K562 (cell line): ENCODE data around the gene NEURL1. TPM values are rescaled to one million over a fixed set of nuclear protein-coding genes. Genes with fewer than 3 reads are reported as not detected.

Experiments used
- ATAC-seq: fragments of 200-7000 bp; cut with Tn5 transposase; 3 replicates; pipeline ENCODE4 v1.9.1; 2020; ENCODE audit warnings: moderate library complexity
- BruUV-seq: library from RNA; stranded (reverse); fragments of 400-500 nt; replicated peaks from 2 replicates; lab custom pipeline; 2021; lab: Mats Ljungman, UMichigan
- CTCF ChIA-PET: fragments of 300-600 bp; formaldehyde crosslinking; extraction: SDS; loops from one replicate; lab custom pipeline; 2021; ENCODE audit warnings: low intra/inter-chr PET ratio; lab: Yijun Ruan, JAX
- POLR2A ChIA-PET: fragments of 300-600, 350-650 bp; sonication (Branson Sonifier 250); formaldehyde crosslinking; extraction: SDS; loops from one replicate; lab custom pipeline; 2021; ENCODE audit warnings: antibody characterized with exemption, inconsistent platforms; lab: Yijun Ruan, JAX
- DNase-seq, 4 experiments: peaks; one replicate each; pipeline versions ENCODE4 v3.0.0 to v3.0.0-alpha.2; 2011 to 2018; ENCODE audit warnings: low spot score in 3 of 4, mixed read lengths in 3 of 4; ENCODE audit errors: extremely low read depth in 1 of 4
- FAIRE-seq: peaks from 2 replicates; lab custom pipeline; 2011; peaks lifted over from hg19 to GRCh38; lab: Jason Lieb, UNC
- H2AFZ ChIP-seq: 2 replicates; pipeline ENCODE4 v1.6.0; 2011; ENCODE audit warnings: low read depth, low read length, control low read depth, inconsistent platforms
- H3K27ac ChIP-seq: fragments of 200-600 bp; 3 replicates; pipeline ENCODE4 v1.8.0; 2011; ENCODE audit warnings: low read depth, mild to moderate bottlenecking, control low read depth, inconsistent platforms, low read length, moderate library complexity, mixed read lengths; ENCODE audit errors: extremely low read depth
- H3K27me3 ChIP-seq, 2 experiments: fragments of 300-600 bp in 1 of 2; 2 replicates in 1 of 2; 3 replicates in 1 of 2; pipeline versions ENCODE4 v1.6.0 to v1.8.0; 2011; ENCODE audit warnings: inconsistent platforms in 2 of 2, low read length in 2 of 2, mild to moderate bottlenecking in 1 of 2, mixed read lengths in 1 of 2, moderate library complexity in 1 of 2; ENCODE audit not compliant: control insufficient read depth in 2 of 2, insufficient read depth in 2 of 2
- H3K36me3 ChIP-seq: fragments of 300-600 bp; 3 replicates; pipeline ENCODE4 v1.8.0; 2011; ENCODE audit warnings: mild to moderate bottlenecking, low read length, inconsistent platforms; ENCODE audit not compliant: control insufficient read depth, insufficient read depth
- H3K4me1 ChIP-seq, 2 experiments: fragments of 200-600 bp in 1 of 2; replicated peaks in 1 of 2; 2 replicates in 1 of 2; 3 replicates in 1 of 2; pipeline versions ENCODE4 v1.5.1 to v1.8.0; 2011; ENCODE audit warnings: inconsistent platforms in 2 of 2, low read length in 2 of 2, mild to moderate bottlenecking in 1 of 2, mixed read lengths in 1 of 2, moderate library complexity in 1 of 2; ENCODE audit not compliant: control insufficient read depth in 2 of 2, insufficient read depth in 2 of 2
- H3K4me2 ChIP-seq: 2 replicates; pipeline ENCODE4 v1.6.1; 2011; ENCODE audit warnings: low read length, control low read depth, inconsistent platforms, mixed read lengths; ENCODE audit not compliant: insufficient read depth
- H3K4me3 ChIP-seq: fragments of 200-600 bp; sonication (generic), shearing (Covaris generic); 2 replicates; pipeline ENCODE4 v1.5.1; 2016; ENCODE audit warnings: control low read depth, inconsistent platforms
- H3K79me2 ChIP-seq: fragments of 200-600 bp; 3 replicates; pipeline ENCODE4 v1.8.0; 2011; ENCODE audit warnings: low read length, inconsistent platforms; ENCODE audit not compliant: control insufficient read depth, insufficient read depth
- H3K9ac ChIP-seq, 2 experiments: 2 replicates each; pipeline versions ENCODE4 v1.6.0 to v1.6.1; 2011; ENCODE audit warnings: low read depth in 2 of 2, low read length in 2 of 2, control low read depth in 1 of 2, inconsistent platforms in 1 of 2, mild to moderate bottlenecking in 1 of 2, mixed read lengths in 1 of 2; ENCODE audit not compliant: insufficient read depth in 1 of 2
- H3K9me1 ChIP-seq: one replicate; pipeline ENCODE4 v1.6.0; 2011; ENCODE audit warnings: inconsistent platforms, mild to moderate bottlenecking, low read length, moderate library complexity; ENCODE audit not compliant: control insufficient read depth, insufficient read depth
- H3K9me3 ChIP-seq: replicated peaks from 2 replicates; pipeline ENCODE4 v1.5.1; 2011; ENCODE audit warnings: low read depth, low read length, inconsistent platforms; ENCODE audit not compliant: control insufficient read depth, insufficient read depth
- H4K20me1 ChIP-seq: replicated peaks from 2 replicates; pipeline ENCODE4 v1.6.1; 2011; ENCODE audit warnings: low read length, inconsistent platforms, mixed read lengths; ENCODE audit not compliant: control insufficient read depth, insufficient read depth
- FOSL1 ChIP-seq: fragments of 200-800 bp; sonication (Bioruptor generic); conservative IDR thresholded peaks from 2 replicates; pipeline ENCODE4 v1.6.1; 2016; ENCODE audit warnings: missing genetic modification characterization, missing compliant biosample characterization
- ZNF324 ChIP-seq: fragments of 250-450 bp; sonication (Bioruptor Pico); IDR thresholded peaks from 2 replicates; pipeline ENCODE4 v1.4.0; 2020; ENCODE audit warnings: mild to moderate bottlenecking
- ZNF778 ChIP-seq: fragments of 450-650 bp; formaldehyde crosslinking; IDR thresholded peaks from 2 replicates; pipeline ENCODE4 v1.4.0; 2020; ENCODE audit warnings: mild to moderate bottlenecking, moderate library complexity
- WGBS: fragments of 100-300 bp; shearing (Covaris generic); methylation state at CpG from one replicate; pipeline ENCODE4 v1.1.6; 2016; ENCODE audit warnings: low coverage, mixed read lengths; ENCODE audit not compliant: insufficient coverage; ENCODE audit errors: missing lambda C conversion rate; 5-methylcytosine and 5-hydroxymethylcytosine counted together
- in situ Hi-C: fragments of 300-500 bp; cut with MboI; formaldehyde crosslinking; loops from 4 replicates; pipeline ENCODE4 v1.15.0; 2018; ENCODE audit warnings: inconsistent platforms, mixed read lengths
- intact Hi-C: fragments of 100-400 bp; cut with micrococcal nuclease; formaldehyde crosslinking; loops from 2 replicates; pipeline ENCODE4 v1.14.2; 2022
- polyA plus RNA-seq, 8 experiments: library from polyadenylated mRNA; depleted of rRNA in 4 of 8; stranded (reverse) in 5 of 8; unstranded in 3 of 8; fragments of >200 nt; fragmentation: Nextera tagmentation in 2 of 8; fragmentation: Illumina TruSeq in 1 of 8; extraction: Ambion mirVana in 2 of 8; extraction: Trizol in 1 of 8; gene quantifications; 2 replicates each; pipeline versions ENCODE4 v1.2.1 to v1.2.3, GENCODE V29; 2011 to 2014; ENCODE audit warnings: inconsistent platforms in 1 of 8, missing spikeins in 1 of 8
- total RNA-seq, 7 experiments: library from RNA; depleted of rRNA in 6 of 7; stranded (reverse); fragments of >200 nt in 6 of 7; fragmentation: Illumina TruSeq in 2 of 7; extraction: Trizol in 2 of 7; gene quantifications; 2 replicates each; pipeline versions ENCODE4 v1.2.1 to v1.2.3, GENCODE V29; 2011 to 2021; ENCODE audit warnings: low replicate concordance in 1 of 7
- TF ChIP-seq, protein P1 (sequence below): fragments of 450-650 bp; IDR thresholded peaks from 2 replicates; pipeline ENCODE4 v1.6.1; 2016
- TF ChIP-seq, protein P2 (sequence below): fragments of 450-650 bp; IDR thresholded peaks from 2 replicates; pipeline ENCODE4 v1.6.1; 2018; ENCODE audit warnings: mild to moderate bottlenecking, low read depth; ENCODE audit not compliant: partially characterized antibody

The NEURL1 gene
- total and polyA plus RNA-seq, 9 of the 15 experiments (the other 6 are each of a cell fraction or from before 2014, with no cell fraction given), result 0.01 to 0.45 (median 0.16) TPM; not detected in 5

DNA sequence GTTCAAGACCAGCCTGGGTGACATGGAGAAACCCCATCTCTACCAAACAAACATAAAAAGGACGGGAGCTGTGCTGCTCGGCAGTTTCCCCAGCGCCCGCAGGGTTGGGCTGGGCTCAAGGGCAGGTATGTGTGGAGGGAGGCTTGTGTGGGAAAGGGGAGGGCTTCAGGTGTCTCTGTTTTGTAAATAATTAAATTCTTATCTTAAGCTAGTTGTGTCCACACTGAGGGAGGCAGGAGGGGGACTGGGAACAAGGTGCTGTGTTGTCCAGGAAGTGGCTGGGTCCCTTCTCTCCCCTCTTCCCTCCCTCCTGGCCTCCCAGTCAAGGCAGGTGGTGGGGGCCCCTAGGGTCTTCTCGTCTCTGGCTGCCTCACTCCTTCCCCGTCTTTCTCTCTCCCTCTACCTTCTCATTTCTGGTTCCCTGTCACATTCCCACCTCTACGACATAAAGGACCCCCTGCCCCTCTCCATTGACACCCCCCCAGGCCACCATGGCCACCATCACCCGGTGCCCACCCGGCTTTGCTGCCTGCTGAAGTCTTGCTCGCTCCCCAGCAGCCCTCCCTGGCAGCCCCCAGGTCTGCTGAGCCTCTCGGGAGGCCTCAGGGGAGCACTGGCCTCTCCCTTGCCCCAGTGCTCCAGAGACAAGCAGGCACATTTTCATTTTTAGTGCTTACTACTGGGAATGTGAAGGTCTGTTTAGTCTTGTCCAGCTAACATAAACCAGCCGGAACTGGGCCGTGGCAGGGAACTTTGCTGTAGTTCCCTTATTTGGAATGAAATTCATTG, 19.3 kb downstream of the NEURL1 start:
- no peak overlapping the region for H3K4me2 ChIP-seq
- ATAC-seq, result no peak
- in situ Hi-C loops, result no loop called here
- DNase-seq, result no peak
- ChIA-PET POLR2A (no interaction called here), CTCF (no interaction called here)
- no peaks in the 10 kb centered on the region for H3K79me2 ChIP-seq
- peaks cover 3 to 23% of the 10 kb centered on the region in 2 experiments; a peak in 3 of 5 replicates for H3K27me3 ChIP-seq
- TF ChIP-seq, protein P1, sequence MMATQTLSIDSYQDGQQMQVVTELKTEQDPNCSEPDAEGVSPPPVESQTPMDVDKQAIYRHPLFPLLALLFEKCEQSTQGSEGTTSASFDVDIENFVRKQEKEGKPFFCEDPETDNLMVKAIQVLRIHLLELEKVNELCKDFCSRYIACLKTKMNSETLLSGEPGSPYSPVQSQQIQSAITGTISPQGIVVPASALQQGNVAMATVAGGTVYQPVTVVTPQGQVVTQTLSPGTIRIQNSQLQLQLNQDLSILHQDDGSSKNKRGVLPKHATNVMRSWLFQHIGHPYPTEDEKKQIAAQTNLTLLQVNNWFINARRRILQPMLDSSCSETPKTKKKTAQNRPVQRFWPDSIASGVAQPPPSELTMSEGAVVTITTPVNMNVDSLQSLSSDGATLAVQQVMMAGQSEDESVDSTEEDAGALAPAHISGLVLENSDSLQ, result no peak
- TF ChIP-seq, protein P2, sequence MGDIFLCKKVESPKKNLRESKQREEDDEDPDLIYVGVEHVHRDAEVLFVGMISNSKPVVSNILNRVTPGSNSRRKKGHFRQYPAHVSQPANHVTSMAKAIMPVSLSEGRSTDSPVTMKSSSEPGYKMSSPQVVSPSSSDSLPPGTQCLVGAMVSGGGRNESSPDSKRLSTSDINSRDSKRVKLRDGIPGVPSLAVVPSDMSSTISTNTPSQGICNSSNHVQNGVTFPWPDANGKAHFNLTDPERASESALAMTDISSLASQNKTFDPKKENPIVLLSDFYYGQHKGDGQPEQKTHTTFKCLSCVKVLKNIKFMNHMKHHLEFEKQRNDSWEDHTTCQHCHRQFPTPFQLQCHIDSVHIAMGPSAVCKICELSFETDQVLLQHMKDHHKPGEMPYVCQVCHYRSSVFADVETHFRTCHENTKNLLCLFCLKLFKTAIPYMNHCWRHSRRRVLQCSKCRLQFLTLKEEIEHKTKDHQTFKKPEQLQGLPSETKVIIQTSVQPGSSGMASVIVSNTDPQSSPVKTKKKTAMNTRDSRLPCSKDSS, result no peak
- TF ChIP-seq ZNF778 (CRISPR knock-in tag) (no peak), FOSL1 (tag) (no peak), ZNF324 (CRISPR knock-in tag) (no peak)
- H3K9me3 ChIP-seq, result no peaks in the 10 kb centered on the region
- peaks cover 0 to 3% of the 10 kb centered on the region in 2 experiments; a peak in 2 of 5 replicates for H3K4me1 ChIP-seq
- H3K27ac ChIP-seq, result no peak overlapping the region
- no peaks in the 10 kb centered on the region for H3K36me3 ChIP-seq
- H2AFZ ChIP-seq, result no peak overlapping the region
- no peaks in the 10 kb centered on the region for H4K20me1 ChIP-seq
- H3K9me1 ChIP-seq, result no peaks in the 10 kb centered on the region
- H3K9ac ChIP-seq, result no peak overlapping the region
- BruUV-seq, result no TSS peak
- intact Hi-C loops, result no loop called here
- FAIRE-seq, result no peak
- WGBS, result 9% methylated on average over 8 of the region's 13 CpGs
- H3K4me3 ChIP-seq, result no peak overlapping the region
